Activated B cell treated with CpG ODN at 0.5 μM for 24 hours (primary cell): Measurements from ENCODE around the gene ESX1. TPM values are rescaled to one million over a fixed set of nuclear protein-coding genes. Genes with fewer than 3 reads are reported as not detected.
"Not testable (repeated sequence)": the region's sequence is repeated elsewhere in the genome, so short reads cannot be mapped to it uniquely, and the experiment has no call there.

Source experiments
- ATAC-seq: fragments of 200-7000 bp; cut with Tn5 transposase; one replicate; pipeline ENCODE4 v1.10.0; 2021; ENCODE audit warnings: low read depth, mild to moderate bottlenecking, moderate library complexity
- CTCF ChIA-PET: fragments of 350-600 bp; sonication (Branson Sonifier 250); formaldehyde crosslinking; loops from one replicate; lab custom pipeline; 2021; ENCODE audit warnings: antibody characterized with exemption; lab: Charles Lee
- POLR2A ChIA-PET: fragments of 350-600 bp; sonication (Branson Sonifier 250); formaldehyde crosslinking; loops from one replicate; lab custom pipeline; 2021; ENCODE audit warnings: antibody characterized with exemption; lab: Charles Lee
- DNase-seq: peaks from one replicate; pipeline ENCODE4 v3.0.0; 2022
- H3K27ac Mint-ChIP-seq: one replicate; pipeline ENCODE4 v1.8.0; 2020; ENCODE audit warnings: mixed read lengths
- H3K27me3 Mint-ChIP-seq: one replicate; pipeline ENCODE4 v1.8.0; 2021; ENCODE audit warnings: mixed read lengths
- H3K36me3 Mint-ChIP-seq: one replicate; pipeline ENCODE4 v1.8.0; 2021; ENCODE audit warnings: low read depth, mixed read lengths
- H3K4me1 Mint-ChIP-seq: one replicate; pipeline ENCODE4 v1.8.0; 2021; ENCODE audit warnings: mixed read lengths
- H3K4me3 Mint-ChIP-seq: one replicate; pipeline ENCODE4 v1.8.0; 2020; ENCODE audit warnings: mild to moderate bottlenecking, mixed read lengths
- H3K9me3 Mint-ChIP-seq: one replicate; pipeline ENCODE4 v1.8.0; 2020; ENCODE audit warnings: mixed read lengths
- intact Hi-C: fragments of 100-400 bp; cut with micrococcal nuclease; formaldehyde crosslinking; loops from one replicate; pipeline ENCODE4 v1.15.1; 2024
- total RNA-seq: library from RNA; stranded (reverse); gene quantifications from 2 replicates; pipeline ENCODE4 v1.2.3, GENCODE V29; 2022
- TF ChIP-seq, protein P1 (sequence below): fragments of 200-600 bp; IDR thresholded peaks from one replicate; pipeline ENCODE4 v1.8.0; 2022; ENCODE audit warnings: antibody characterized with exemption, mild to moderate bottlenecking

ESX1 gene
- total RNA-seq, 1 donor from 2014 or later = not detected

- TF ChIP-seq, protein P1, sequence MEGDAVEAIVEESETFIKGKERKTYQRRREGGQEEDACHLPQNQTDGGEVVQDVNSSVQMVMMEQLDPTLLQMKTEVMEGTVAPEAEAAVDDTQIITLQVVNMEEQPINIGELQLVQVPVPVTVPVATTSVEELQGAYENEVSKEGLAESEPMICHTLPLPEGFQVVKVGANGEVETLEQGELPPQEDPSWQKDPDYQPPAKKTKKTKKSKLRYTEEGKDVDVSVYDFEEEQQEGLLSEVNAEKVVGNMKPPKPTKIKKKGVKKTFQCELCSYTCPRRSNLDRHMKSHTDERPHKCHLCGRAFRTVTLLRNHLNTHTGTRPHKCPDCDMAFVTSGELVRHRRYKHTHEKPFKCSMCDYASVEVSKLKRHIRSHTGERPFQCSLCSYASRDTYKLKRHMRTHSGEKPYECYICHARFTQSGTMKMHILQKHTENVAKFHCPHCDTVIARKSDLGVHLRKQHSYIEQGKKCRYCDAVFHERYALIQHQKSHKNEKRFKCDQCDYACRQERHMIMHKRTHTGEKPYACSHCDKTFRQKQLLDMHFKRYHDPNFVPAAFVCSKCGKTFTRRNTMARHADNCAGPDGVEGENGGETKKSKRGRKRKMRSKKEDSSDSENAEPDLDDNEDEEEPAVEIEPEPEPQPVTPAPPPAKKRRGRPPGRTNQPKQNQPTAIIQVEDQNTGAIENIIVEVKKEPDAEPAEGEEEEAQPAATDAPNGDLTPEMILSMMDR = no peak
- no peak overlapping the region for H3K4me3 Mint-ChIP-seq
- H3K27me3 Mint-ChIP-seq = peaks cover 6% of the 10 kb centered on the region
- ChIA-PET POLR2A (no interaction called here), CTCF (interaction anchor here (1.1 kb wide), 1 partner anchor 74 kb away, joined by 4 read pairs; no protein-coding TSS in a partner anchor)
- H3K9me3 Mint-ChIP-seq = no peaks in the 10 kb centered on the region
- no peak overlapping the region for H3K27ac Mint-ChIP-seq
- intact Hi-C loops = loop anchor here (5.0 kb wide), 1 partner anchor 423 kb away; no protein-coding TSS in a partner anchor
- ATAC-seq = no peak
- H3K36me3 Mint-ChIP-seq = no peaks in the 10 kb centered on the region
- no peaks in the 10 kb centered on the region for H3K4me1 Mint-ChIP-seq
- no peak for DNase-seq
Observed at GRCh38 chrX:104270212-104270611, 15.5 kb upstream of the ESX1 start.

- peaks cover 17% of the 10 kb centered on the region for H3K27me3 Mint-ChIP-seq
- H3K9me3 Mint-ChIP-seq = no peaks in the 10 kb centered on the region
- CTCF ChIA-PET = no interaction called here
- intact Hi-C loops = no loop called here
- peaks cover 9% of the 10 kb centered on the region for H3K4me1 Mint-ChIP-seq
- POLR2A ChIA-PET = no interaction called here
- no peaks in the 10 kb centered on the region for H3K36me3 Mint-ChIP-seq
- no peak overlapping the region for H3K4me3 Mint-ChIP-seq
- DNase-seq (no peak), ATAC-seq (no peak)
- TF ChIP-seq, protein P1 = no peak
- H3K27ac Mint-ChIP-seq = no peak overlapping the region
Observed at GRCh38 chrX:104255465-104255864, 732 bp upstream of the ESX1 start.

DNA sequence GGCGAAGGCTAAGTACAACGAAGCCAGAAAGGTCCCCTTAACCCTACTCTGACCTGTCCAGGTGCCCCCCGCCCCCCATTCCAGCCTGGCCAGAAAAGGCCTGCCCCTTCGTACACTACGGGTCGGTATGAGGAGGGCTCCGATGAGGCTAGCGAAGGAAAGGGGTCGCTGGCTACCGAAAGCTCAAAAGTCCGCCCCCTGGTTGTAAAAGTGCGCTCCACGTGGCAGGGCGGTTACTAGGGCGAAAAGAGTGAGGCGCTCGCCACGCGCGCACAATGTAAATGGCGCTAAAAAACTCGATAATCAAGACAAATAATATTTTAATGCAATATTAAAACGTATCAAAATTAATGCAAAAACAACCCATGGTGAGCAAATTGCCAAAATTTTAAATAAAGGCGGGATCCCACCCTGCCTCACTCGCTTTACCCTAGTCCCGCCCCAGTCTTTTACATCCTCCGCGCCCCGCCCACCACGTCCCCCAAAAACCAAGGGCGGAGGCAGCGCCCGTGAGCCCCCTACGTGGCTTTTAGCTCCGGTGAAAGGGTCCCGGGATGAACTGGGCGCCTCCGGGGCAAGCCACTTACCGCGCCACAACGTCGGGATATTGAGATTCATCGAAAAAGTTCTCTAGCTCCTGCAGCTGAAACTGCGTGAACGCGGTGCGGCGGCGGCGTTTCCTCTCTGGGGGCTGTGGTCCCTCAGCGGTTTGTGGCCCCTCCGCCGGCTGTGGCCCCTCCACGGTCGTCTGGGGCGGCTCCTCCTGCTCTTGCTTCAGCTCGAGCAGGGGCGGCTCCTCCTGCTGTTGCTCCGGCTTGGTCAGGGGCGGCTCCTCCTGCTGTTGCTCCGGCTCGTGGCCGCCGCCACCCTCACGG is 929 bp downstream of the ESX1 start:
- DNase-seq (no peak), ATAC-seq (no peak)
- Mint-ChIP-seq H3K36me3 (no peaks in the 10 kb centered on the region), H3K4me3 (peak overlapping the region; percentile 66), H3K9me3 (no peaks in the 10 kb centered on the region), H3K4me1 (peaks cover 9% of the 10 kb centered on the region), H3K27me3 (peaks cover 14% of the 10 kb centered on the region), H3K27ac (no peak overlapping the region)
- intact Hi-C loops = no loop called here
- ChIA-PET POLR2A (no interaction called here), CTCF (no interaction called here)
- TF ChIP-seq, protein P1 = no peak

DNA sequence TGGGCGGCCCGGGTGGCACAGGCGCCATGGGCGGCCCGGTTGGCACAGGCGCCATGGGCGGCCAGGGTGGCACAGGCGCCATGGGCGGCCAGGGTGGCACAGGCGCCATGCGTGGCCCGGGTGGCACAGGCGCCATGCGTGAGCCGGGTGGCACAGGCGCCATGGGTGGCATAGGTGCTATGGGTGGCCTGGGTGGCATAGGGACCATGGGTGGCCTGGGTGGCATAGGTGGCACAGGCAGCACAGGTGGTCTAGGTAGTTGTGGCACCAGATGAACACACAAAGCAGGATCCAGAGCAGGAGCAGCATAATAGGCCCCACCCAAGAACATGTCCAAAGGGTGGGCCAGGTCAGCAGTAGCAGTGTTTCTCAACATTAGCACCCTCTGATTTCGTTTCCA is 4.3 kb downstream of the ESX1 start:
- Mint-ChIP-seq H3K4me3 (no peak overlapping the region), H3K27ac (no peak overlapping the region), H3K9me3 (no peaks in the 10 kb centered on the region), H3K4me1 (peaks cover 9% of the 10 kb centered on the region), H3K36me3 (no peaks in the 10 kb centered on the region), H3K27me3 (peaks cover 10% of the 10 kb centered on the region)
- ATAC-seq (no peak), DNase-seq (no peak)
- ChIA-PET POLR2A (no interaction called here), CTCF (no interaction called here)
- intact Hi-C loops = no loop called here
- TF ChIP-seq, protein P1 = no peak

- H3K4me1 Mint-ChIP-seq, H3K27ac Mint-ChIP-seq, H3K27me3 Mint-ChIP-seq, intact Hi-C loops, DNase-seq, ATAC-seq, H3K9me3 Mint-ChIP-seq, CTCF ChIA-PET, POLR2A ChIA-PET, H3K4me3 Mint-ChIP-seq, H3K36me3 Mint-ChIP-seq: not testable (repeated sequence)
Observed at GRCh38 chrX:104230060-104230459, 24.7 kb downstream of the ESX1 start.
